ENCODE results near the gene NBDY.

NBDY gene

GRCh38 chrX:56793521-56794320 is 64.7 kb downstream of the NBDY start:
- H3K4me3 ChIP-seq (ENCODE audit: low read length in 2 of 2), result no peak overlapping the region
- no peaks in the 10 kb centered on the region for H3K4me1 ChIP-seq (ENCODE audit: control insufficient read depth in 2 of 2, insufficient read depth in 2 of 2, low read length in 2 of 2)
- H3K27ac ChIP-seq (ENCODE audit: low read depth in 2 of 2, low read length in 2 of 2), result no peak overlapping the region
- no peaks in the 10 kb centered on the region for H3K9me3 ChIP-seq (ENCODE audit: control insufficient read depth in 2 of 2, low read length in 2 of 2)
- no peak overlapping the region for H3K9ac ChIP-seq (ENCODE audit: low read depth in 1 of 2, low read length in 2 of 2)
- no peaks in the 10 kb centered on the region for H3K36me3 ChIP-seq (ENCODE audit: control insufficient read depth in 2 of 2, insufficient read depth in 2 of 2, low read length in 2 of 2)
- H3K27me3 ChIP-seq (ENCODE audit: control insufficient read depth in 2 of 2, insufficient read depth in 2 of 2, low read length in 2 of 2), result no peaks in the 10 kb centered on the region

GRCh38 chrX:56794404-56795230 is 65.6 kb downstream of the NBDY start:
- H3K27me3 ChIP-seq (ENCODE audit: control insufficient read depth in 2 of 2, insufficient read depth in 2 of 2, low read length in 2 of 2), result no peaks in the 10 kb centered on the region
- H3K36me3 ChIP-seq (ENCODE audit: control insufficient read depth in 2 of 2, insufficient read depth in 2 of 2, low read length in 2 of 2), result no peaks in the 10 kb centered on the region
- no peak overlapping the region for H3K27ac ChIP-seq (ENCODE audit: low read depth in 2 of 2, low read length in 2 of 2)
- H3K9ac ChIP-seq (ENCODE audit: low read depth in 1 of 2, low read length in 2 of 2), result no peak overlapping the region
- H3K4me1 ChIP-seq (ENCODE audit: control insufficient read depth in 2 of 2, insufficient read depth in 2 of 2, low read length in 2 of 2), result no peaks in the 10 kb centered on the region
- H3K4me3 ChIP-seq (ENCODE audit: low read length in 2 of 2), result no peak overlapping the region
- H3K9me3 ChIP-seq (ENCODE audit: control insufficient read depth in 2 of 2, low read length in 2 of 2), result no peaks in the 10 kb centered on the region

GRCh38 chrX:56795309-56795868 is 66.3 kb downstream of the NBDY start:
- Histone ChIP-seq H3K9ac (ENCODE audit: low read depth in 1 of 2, low read length in 2 of 2) (no peak overlapping the region), H3K4me3 (ENCODE audit: low read length in 2 of 2) (no peak overlapping the region), H3K27ac (ENCODE audit: low read depth in 2 of 2, low read length in 2 of 2) (no peak overlapping the region), H3K27me3 (ENCODE audit: control insufficient read depth in 2 of 2, insufficient read depth in 2 of 2, low read length in 2 of 2) (no peaks in the 10 kb centered on the region), H3K9me3 (ENCODE audit: control insufficient read depth in 2 of 2, low read length in 2 of 2) (no peaks in the 10 kb centered on the region), H3K36me3 (ENCODE audit: control insufficient read depth in 2 of 2, insufficient read depth in 2 of 2, low read length in 2 of 2) (no peaks in the 10 kb centered on the region), H3K4me1 (ENCODE audit: control insufficient read depth in 2 of 2, insufficient read depth in 2 of 2, low read length in 2 of 2) (no peaks in the 10 kb centered on the region)

- Histone ChIP-seq H3K36me3 (ENCODE audit: control insufficient read depth in 2 of 2, insufficient read depth in 2 of 2, low read length in 2 of 2) (no peaks in the 10 kb centered on the region), H3K4me3 (ENCODE audit: low read length in 2 of 2) (no peak overlapping the region), H3K27me3 (ENCODE audit: control insufficient read depth in 2 of 2, insufficient read depth in 2 of 2, low read length in 2 of 2) (no peaks in the 10 kb centered on the region), H3K9me3 (ENCODE audit: control insufficient read depth in 2 of 2, low read length in 2 of 2) (no peaks in the 10 kb centered on the region), H3K9ac (ENCODE audit: low read depth in 1 of 2, low read length in 2 of 2) (no peak overlapping the region), H3K4me1 (ENCODE audit: control insufficient read depth in 2 of 2, insufficient read depth in 2 of 2, low read length in 2 of 2) (peaks cover 0 to 2% of the 10 kb centered on the region in 2 donors), H3K27ac (ENCODE audit: low read depth in 2 of 2, low read length in 2 of 2) (no peak overlapping the region)
Observed at GRCh38 chrX:56796641-56797395, 67.8 kb downstream of the NBDY start.

GRCh38 chrX:56797574-56798338 is 68.7 kb downstream of the NBDY start:
- H3K36me3 ChIP-seq (ENCODE audit: control insufficient read depth in 2 of 2, insufficient read depth in 2 of 2, low read length in 2 of 2), result no peaks in the 10 kb centered on the region
- H3K9me3 ChIP-seq (ENCODE audit: control insufficient read depth in 2 of 2, low read length in 2 of 2), result no peaks in the 10 kb centered on the region
- H3K4me3 ChIP-seq (ENCODE audit: low read length in 2 of 2), result no peak overlapping the region
- peaks cover 0 to 2% of the 10 kb centered on the region in 2 donors for H3K4me1 ChIP-seq (ENCODE audit: control insufficient read depth in 2 of 2, insufficient read depth in 2 of 2, low read length in 2 of 2)
- H3K27me3 ChIP-seq (ENCODE audit: control insufficient read depth in 2 of 2, insufficient read depth in 2 of 2, low read length in 2 of 2), result no peaks in the 10 kb centered on the region
- no peak overlapping the region for H3K9ac ChIP-seq (ENCODE audit: low read depth in 1 of 2, low read length in 2 of 2)
- H3K27ac ChIP-seq (ENCODE audit: low read depth in 2 of 2, low read length in 2 of 2), result no peak overlapping the region

GRCh38 chrX:56798339-56798711 is 69.3 kb downstream of the NBDY start:
- no peak overlapping the region for H3K9ac ChIP-seq (ENCODE audit: low read depth in 1 of 2, low read length in 2 of 2)
- no peak overlapping the region for H3K4me3 ChIP-seq (ENCODE audit: low read length in 2 of 2)
- H3K36me3 ChIP-seq (ENCODE audit: control insufficient read depth in 2 of 2, insufficient read depth in 2 of 2, low read length in 2 of 2), result no peaks in the 10 kb centered on the region
- no peaks in the 10 kb centered on the region for H3K9me3 ChIP-seq (ENCODE audit: control insufficient read depth in 2 of 2, low read length in 2 of 2)
- no peak overlapping the region for H3K27ac ChIP-seq (ENCODE audit: low read depth in 2 of 2, low read length in 2 of 2)
- H3K27me3 ChIP-seq (ENCODE audit: control insufficient read depth in 2 of 2, insufficient read depth in 2 of 2, low read length in 2 of 2), result no peaks in the 10 kb centered on the region
- peaks cover 0 to 2% of the 10 kb centered on the region in 2 donors for H3K4me1 ChIP-seq (ENCODE audit: control insufficient read depth in 2 of 2, insufficient read depth in 2 of 2, low read length in 2 of 2)

GRCh38 chrX:56798866-56799758 is 70.1 kb downstream of the NBDY start:
- Histone ChIP-seq H3K4me3 (ENCODE audit: low read length in 2 of 2) (no peak overlapping the region), H3K9ac (ENCODE audit: low read depth in 1 of 2, low read length in 2 of 2) (no peak overlapping the region), H3K27me3 (ENCODE audit: control insufficient read depth in 2 of 2, insufficient read depth in 2 of 2, low read length in 2 of 2) (no peaks in the 10 kb centered on the region), H3K4me1 (ENCODE audit: control insufficient read depth in 2 of 2, insufficient read depth in 2 of 2, low read length in 2 of 2) (peaks cover 0 to 2% of the 10 kb centered on the region in 2 donors), H3K9me3 (ENCODE audit: control insufficient read depth in 2 of 2, low read length in 2 of 2) (no peaks in the 10 kb centered on the region), H3K27ac (ENCODE audit: low read depth in 2 of 2, low read length in 2 of 2) (no peak overlapping the region), H3K36me3 (ENCODE audit: control insufficient read depth in 2 of 2, insufficient read depth in 2 of 2, low read length in 2 of 2) (no peaks in the 10 kb centered on the region)

GRCh38 chrX:56800307-56800706 is 71.3 kb downstream of the NBDY start:
- H3K27ac ChIP-seq (ENCODE audit: low read depth in 2 of 2, low read length in 2 of 2), result no peak overlapping the region

GRCh38 chrX:56800801-56801200 is 71.8 kb downstream of the NBDY start:
- Histone ChIP-seq H3K9ac (ENCODE audit: low read depth in 1 of 2, low read length in 2 of 2) (no peak overlapping the region), H3K27ac (ENCODE audit: low read depth in 2 of 2, low read length in 2 of 2) (no peak overlapping the region), H3K27me3 (ENCODE audit: control insufficient read depth in 2 of 2, insufficient read depth in 2 of 2, low read length in 2 of 2) (no peaks in the 10 kb centered on the region), H3K4me3 (ENCODE audit: low read length in 2 of 2) (no peak overlapping the region), H3K9me3 (ENCODE audit: control insufficient read depth in 2 of 2, low read length in 2 of 2) (no peaks in the 10 kb centered on the region), H3K4me1 (ENCODE audit: control insufficient read depth in 2 of 2, insufficient read depth in 2 of 2, low read length in 2 of 2) (peaks cover 0 to 2% of the 10 kb centered on the region in 2 donors), H3K36me3 (ENCODE audit: control insufficient read depth in 2 of 2, insufficient read depth in 2 of 2, low read length in 2 of 2) (no peaks in the 10 kb centered on the region)

More at GRCh38 chrX:56800307-56800706, 71.3 kb downstream of the NBDY start:
- H3K9ac ChIP-seq (ENCODE audit: low read depth in 1 of 2, low read length in 2 of 2), result no peak overlapping the region
- H3K4me3 ChIP-seq (ENCODE audit: low read length in 2 of 2), result no peak overlapping the region
- no peaks in the 10 kb centered on the region for H3K27me3 ChIP-seq (ENCODE audit: control insufficient read depth in 2 of 2, insufficient read depth in 2 of 2, low read length in 2 of 2)
- H3K9me3 ChIP-seq (ENCODE audit: control insufficient read depth in 2 of 2, low read length in 2 of 2), result no peaks in the 10 kb centered on the region
- H3K36me3 ChIP-seq (ENCODE audit: control insufficient read depth in 2 of 2, insufficient read depth in 2 of 2, low read length in 2 of 2), result no peaks in the 10 kb centered on the region
- H3K4me1 ChIP-seq (ENCODE audit: control insufficient read depth in 2 of 2, insufficient read depth in 2 of 2, low read length in 2 of 2), result peaks cover 0 to 2% of the 10 kb centered on the region in 2 donors
